ENCODE measurements around the gene ACTR3C. TPM values are rescaled to one million over a fixed set of nuclear protein-coding genes. Genes with fewer than 3 reads are reported as not detected.
A peak's percentile ranks its signal among the peaks of the same experiment; 100 is the strongest.

Gene ACTR3C
- total and polyA plus RNA-seq, 2 of the 13 experiments (the other 11 are each of a cell fraction or from before 2014, with no cell fraction given) = 3.8 to 7.5 TPM

- TF ChIP-seq MTERF4 (CRISPR knock-in tag; IDR thresholded peaks at IDR 0.05) = no peak
- no peak for TF ChIP-seq NFYB (CRISPR knock-in tag; IDR thresholded peaks at IDR 0.05)
- TF ChIP-seq ZNF275 (CRISPR knock-in tag; IDR thresholded peaks at IDR 0.05; ENCODE audit: borderline replicate concordance) = no peak
- no peak for TF ChIP-seq ZNF766 (CRISPR knock-in tag; IDR thresholded peaks at IDR 0.05; ENCODE audit: borderline replicate concordance)
- no peak for TF ChIP-seq ZNF331 (CRISPR knock-in tag; IDR thresholded peaks at IDR 0.05)
- peak; percentile 15 for TF ChIP-seq IKZF4 (CRISPR knock-in tag; IDR thresholded peaks at IDR 0.05; ENCODE audit: borderline replicate concordance, low read depth, not compliant biosample characterization)
- TF ChIP-seq NFE2 (CRISPR knock-in tag; IDR thresholded peaks at IDR 0.05) = no peak
- TF ChIP-seq MATR3 (CRISPR knock-in tag; IDR thresholded peaks at IDR 0.05) = no peak
- no peak for TF ChIP-seq ZNF674 (CRISPR knock-in tag; IDR thresholded peaks at IDR 0.05; ENCODE audit: low read depth)
- no peak for TF ChIP-seq KAT2B (IDR thresholded peaks at IDR 0.05; ENCODE audit: borderline replicate concordance, low read depth, low read length)
- no peak for TF ChIP-seq ZMAT3 (CRISPR knock-in tag; conservative IDR thresholded peaks at IDR 0.05)
- TF ChIP-seq ZNF232 (CRISPR knock-in tag; IDR thresholded peaks at IDR 0.05; ENCODE audit: borderline replicate concordance) = no peak
- no peak for TF ChIP-seq CREB3 (CRISPR knock-in tag; IDR thresholded peaks at IDR 0.05)
- no peak for TF ChIP-seq DDIT3 (CRISPR knock-in tag; IDR thresholded peaks at IDR 0.05)
- TF ChIP-seq ATF7-NPFF (CRISPR knock-in tag; IDR thresholded peaks at IDR 0.05; ENCODE audit: low read depth) = no peak; the same call in 1 of the 2 replicates
- no peak for TF ChIP-seq ARHGAP35 (CRISPR knock-in tag; IDR thresholded peaks at IDR 0.05; ENCODE audit: borderline replicate concordance)
- peak; percentile 72 for TF ChIP-seq MYC (CRISPR knock-in tag; IDR thresholded peaks at IDR 0.05; ENCODE audit: borderline replicate concordance)
- TF ChIP-seq MYPOP (CRISPR knock-in tag; IDR thresholded peaks at IDR 0.05) = no peak
- TF ChIP-seq ZUFSP (CRISPR knock-in tag; IDR thresholded peaks at IDR 0.05; ENCODE audit: borderline replicate concordance) = no peak
- TF ChIP-seq SP2 (CRISPR knock-in tag; IDR thresholded peaks at IDR 0.05) = no peak; the same call in 1 of the 2 replicates
- no peak for TF ChIP-seq ZNF839 (CRISPR knock-in tag; IDR thresholded peaks at IDR 0.05; ENCODE audit: borderline replicate concordance)
- no peak for TF ChIP-seq ZNF337 (CRISPR knock-in tag; IDR thresholded peaks at IDR 0.05; ENCODE audit: borderline replicate concordance, low read depth)
- no peak; the same call in 1 of the 2 replicates for TF ChIP-seq ZNF20 (CRISPR knock-in tag; IDR thresholded peaks at IDR 0.05)
Measured at GRCh38 chr7:150368884-150369747, 45.8 kb upstream of the ACTR3C start (continued).

Data from HepG2 (cell line).